Prostate gland (tissue), 2 donors: ENCODE data around the gene LYSMD1. TPM values are rescaled to one million over a fixed set of nuclear protein-coding genes. Genes with fewer than 3 reads are reported as not detected.
A peak's percentile ranks its signal among the peaks of the same experiment; 100 is the strongest.

Experiments
- DNase-seq: peaks from one replicate; pipeline ENCODE4 v3.0.0-alpha.2; 2019; ENCODE audit warnings: low spot score
- H3K27ac ChIP-seq, 2 donors: fragments of 200-600 bp; sonication (generic); 2 replicates each; pipeline ENCODE4 v1.5.1; 2017 to 2019
- H3K27me3 ChIP-seq: fragments of 200-600 bp; sonication (generic); replicated peaks from 2 replicates; pipeline ENCODE4 v1.5.1; 2019; ENCODE audit not compliant: insufficient read depth
- H3K36me3 ChIP-seq, 2 donors: fragments of 200-600 bp; sonication (generic); 1 replicate in 1 of 2; 2 replicates in 1 of 2; pipeline versions ENCODE4 v1.5.1 to v1.8.1; 2017 to 2019
- H3K4me1 ChIP-seq: fragments of 200-600 bp; sonication (generic); replicated peaks from 2 replicates; pipeline ENCODE4 v1.5.1; 2019
- H3K4me3 ChIP-seq, 2 donors: fragments of 200-600 bp; sonication (generic); 2 replicates each; pipeline ENCODE4 v1.5.1; 2017 to 2019
- H3K9me3 ChIP-seq: fragments of 200-600 bp; sonication (generic); 2 replicates; pipeline ENCODE4 v1.5.1; 2017
- CTCF ChIP-seq, 4 experiments: fragments of 200-600 bp in 2 of 4; fragments of 450-650 bp in 2 of 4; sonication (generic) in 2 of 4; IDR thresholded peaks; 1 replicate in 3 of 4; 2 replicates in 1 of 4; pipeline ENCODE4 v1.5.1; 2016 to 2019; ENCODE audit warnings: antibody characterized with exemption in 4 of 4, mild to moderate bottlenecking in 2 of 4, moderate library complexity in 2 of 4
- POLR2A ChIP-seq: fragments of 450-650 bp; IDR thresholded peaks from one replicate; pipeline ENCODE4 v1.6.1; 2016; ENCODE audit warnings: antibody characterized with exemption, mild to moderate bottlenecking
- POLR2AphosphoS5 ChIP-seq: sonication (generic); formaldehyde crosslinking; IDR thresholded peaks from one replicate; pipeline ENCODE4 v1.6.1; 2017; ENCODE audit warnings: antibody characterized with exemption
- WGBS: methylation state at CpG from one replicate; pipeline ENCODE4 v1.1.5; 2018; 5-methylcytosine and 5-hydroxymethylcytosine counted together
- intact Hi-C: fragments of 100-400 bp; cut with DNase I; formaldehyde crosslinking; loops from one replicate; pipeline ENCODE4 v1.14.2; 2022
- total RNA-seq, 2 donors: library from RNA; depleted of rRNA; stranded (reverse); fragments of >200 nt; gene quantifications; one replicate each; pipeline ENCODE4 v1.1.0, GENCODE V29; 2016

Gene LYSMD1
- total RNA-seq, 2 donors from 2014 or later = 7.3 to 19.3 TPM

DNA sequence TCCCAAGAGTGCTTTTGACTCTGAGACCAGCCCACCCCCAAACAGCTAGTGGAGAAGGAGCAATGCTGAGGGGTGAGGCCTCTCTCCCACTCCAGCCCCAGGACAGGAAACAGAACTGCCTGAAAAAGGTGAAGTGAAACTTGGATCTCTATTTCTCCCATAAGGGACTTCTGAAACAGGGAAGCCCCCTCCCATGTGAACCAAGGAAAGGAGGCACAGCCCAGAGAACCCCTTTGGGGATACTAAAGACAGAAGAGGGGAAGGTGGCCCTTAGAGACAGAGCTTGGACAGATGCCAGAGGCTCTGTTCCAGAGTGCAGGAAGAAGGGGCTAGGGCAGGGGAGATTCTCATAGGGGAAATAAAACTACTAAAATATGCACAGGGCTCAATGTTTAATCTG is 6.3 kb downstream of the LYSMD1 start:
- intact Hi-C loops = loop anchor here (5.0 kb wide), 2 partner anchors 57 to 137 kb away; no protein-coding TSS in a partner anchor
- H3K9me3 ChIP-seq = no peaks in the 10 kb centered on the region
- TF ChIP-seq CTCF (IDR thresholded peaks at IDR 0.05) = no peak
- H3K27ac ChIP-seq = no peak overlapping the region
- H3K36me3 ChIP-seq = peaks cover 0 to 8% of the 10 kb centered on the region in 2 donors
- DNase-seq = no peak
- H3K27me3 ChIP-seq = no peaks in the 10 kb centered on the region
- peaks cover 1% of the 10 kb centered on the region for H3K4me1 ChIP-seq
- no peak overlapping the region for H3K4me3 ChIP-seq

DNA sequence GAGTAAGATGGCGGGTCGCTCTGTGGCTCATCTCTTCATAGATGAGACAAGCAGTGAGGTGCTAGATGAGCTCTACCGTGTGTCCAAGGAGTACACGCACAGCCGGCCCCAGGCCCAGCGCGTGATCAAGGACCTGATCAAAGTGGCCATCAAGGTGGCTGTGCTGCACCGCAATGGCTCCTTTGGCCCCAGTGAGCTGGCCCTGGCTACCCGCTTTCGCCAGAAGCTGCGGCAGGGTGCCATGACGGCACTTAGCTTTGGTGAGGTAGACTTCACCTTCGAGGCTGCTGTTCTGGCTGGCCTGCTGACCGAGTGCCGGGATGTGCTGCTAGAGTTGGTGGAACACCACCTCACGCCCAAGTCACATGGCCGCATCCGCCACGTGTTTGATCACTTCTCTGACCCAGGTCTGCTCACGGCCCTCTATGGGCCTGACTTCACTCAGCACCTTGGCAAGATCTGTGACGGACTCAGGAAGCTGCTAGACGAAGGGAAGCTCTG is 6.9 kb downstream of the LYSMD1 start:
- Histone ChIP-seq H3K4me1 (no peaks in the 10 kb centered on the region), H3K27me3 (no peaks in the 10 kb centered on the region), H3K36me3 (peaks cover 0 to 8% of the 10 kb centered on the region in 2 donors), H3K4me3 (no peak overlapping the region), H3K27ac (no peak overlapping the region), H3K9me3 (no peaks in the 10 kb centered on the region)
- DNase-seq = no peak
- TF ChIP-seq POLR2A (no peak), POLR2AphosphoS5 (no peak), CTCF (IDR thresholded peaks at IDR 0.05) (no peak)
- intact Hi-C loops = loop anchor here (5.0 kb wide), 2 partner anchors 56 to 136 kb away; no protein-coding TSS in a partner anchor
- 84% methylated on average over 22 of the region's 22 CpGs for WGBS

DNA sequence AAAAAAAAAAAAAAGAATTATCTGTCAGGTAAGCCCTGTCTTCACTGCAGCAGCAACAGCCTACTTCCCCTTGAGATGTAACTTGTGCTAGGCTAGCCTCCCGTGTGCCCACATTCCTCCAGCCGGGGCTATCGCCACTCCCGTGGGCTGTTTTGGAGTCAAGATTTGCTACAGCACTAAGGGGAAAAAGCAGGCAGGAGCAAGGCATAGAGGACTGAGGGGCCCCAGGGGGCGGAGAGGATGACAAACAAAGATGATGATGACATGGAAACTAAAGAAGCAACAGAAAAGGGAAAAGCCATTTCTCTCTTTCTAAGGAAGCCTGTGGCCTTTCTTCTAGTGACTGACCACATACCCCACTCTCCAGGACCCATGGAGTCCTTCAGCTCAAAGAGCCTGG is 7.4 kb downstream of the LYSMD1 start:
- Histone ChIP-seq H3K36me3 (peaks cover 0 to 8% of the 10 kb centered on the region in 2 donors), H3K9me3 (no peaks in the 10 kb centered on the region), H3K4me3 (no peak overlapping the region), H3K4me1 (no peaks in the 10 kb centered on the region), H3K27ac (no peak overlapping the region), H3K27me3 (no peaks in the 10 kb centered on the region)
- DNase-seq = no peak
- intact Hi-C loops = loop anchor here (5.0 kb wide), 2 partner anchors 56 to 136 kb away; no protein-coding TSS in a partner anchor
- 60% methylated on average over 5 of the region's 5 CpGs for whole genome bisulfite sequencing
- no peak for TF ChIP-seq CTCF (IDR thresholded peaks at IDR 0.05)
- TF ChIP-seq POLR2A = no peak
- no peak for TF ChIP-seq POLR2AphosphoS5

DNA sequence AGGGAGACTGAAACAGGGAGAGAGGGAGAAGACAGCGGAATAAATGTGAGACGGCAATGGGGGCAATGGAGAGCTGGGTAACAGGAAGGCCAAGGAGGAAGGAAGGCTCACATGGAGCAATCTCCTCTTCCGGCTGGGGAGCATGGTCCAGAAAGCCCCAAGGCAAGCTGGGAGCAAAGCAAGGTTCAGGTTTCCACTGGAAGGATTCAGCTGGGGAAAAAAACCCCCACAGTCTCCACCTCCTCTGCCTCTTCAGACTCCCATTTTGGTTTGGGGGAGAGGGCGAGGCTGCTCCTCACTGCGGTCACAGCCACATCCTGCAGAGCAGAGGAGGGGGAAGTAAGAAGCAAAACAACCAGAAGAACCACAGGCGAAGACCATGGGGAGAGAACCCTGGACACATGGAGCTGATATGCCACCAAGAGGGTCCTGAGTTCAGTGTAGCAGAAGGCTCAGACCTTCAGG is 8.6 kb downstream of the LYSMD1 start:
- Histone ChIP-seq H3K4me3 (peak overlapping the region in 1 of 2 donors; percentile 9), H3K9me3 (no peaks in the 10 kb centered on the region), H3K27ac (no peak overlapping the region), H3K27me3 (no peaks in the 10 kb centered on the region), H3K36me3 (peaks cover 0 to 8% of the 10 kb centered on the region in 2 donors), H3K4me1 (no peaks in the 10 kb centered on the region)
- DNase-seq = no peak
- WGBS = 81% methylated on average over 6 of the region's 6 CpGs
- intact Hi-C loops = loop anchor here (5.0 kb wide), 2 partner anchors 55 to 135 kb away; no protein-coding TSS in a partner anchor
- TF ChIP-seq CTCF (IDR thresholded peaks at IDR 0.05) (no peak), POLR2A (no peak), POLR2AphosphoS5 (no peak)

DNA sequence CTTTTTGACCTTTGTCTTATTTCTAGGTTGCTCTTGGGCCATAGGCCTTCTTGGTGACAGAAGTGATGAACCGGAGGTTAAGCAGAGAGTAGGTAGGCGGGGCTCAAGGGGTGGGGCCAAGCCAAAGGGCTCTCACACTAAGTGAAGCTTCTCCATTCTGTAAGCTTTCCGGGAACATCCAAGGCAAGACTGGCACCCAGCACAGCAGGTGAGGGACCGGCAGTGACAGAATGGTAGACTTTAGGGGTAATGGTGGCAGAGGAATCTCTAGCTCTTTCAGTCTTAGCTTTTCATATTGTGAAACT is 9.2 kb downstream of the LYSMD1 start, which contains the start of gene TNFAIP8L2:
Gene TNFAIP8L2, plus strand, starts transcription at position 135 of the 305 bp plus-strand sequence. CDS start 2,049 bp downstream, outside the sequence.
- Histone ChIP-seq H3K27ac (no peak within 1 kb of the TSS), H3K36me3 (peaks cover 0 to 8% of the 10 kb centered on the region in 2 donors)

More for the DNA sequence above, 9.2 kb downstream of the LYSMD1 start, which contains the start of gene TNFAIP8L2:
- Histone ChIP-seq H3K9me3 (no peaks in the 10 kb centered on the region), H3K4me3 (peak within 1 kb of the TSS; percentile 3 to 9), H3K27me3 (no peaks in the 10 kb centered on the region), H3K4me1 (no peaks in the 10 kb centered on the region)
- no peak for TF ChIP-seq POLR2AphosphoS5
- no peak for TF ChIP-seq POLR2A
- no peak for TF ChIP-seq CTCF (IDR thresholded peaks at IDR 0.05)
- WGBS = 64% methylated on average over 4 of the region's 4 CpGs
- DNase-seq = no peak
- intact Hi-C loops = loop anchor here (5.0 kb wide), 2 partner anchors 54 to 134 kb away; no protein-coding TSS in a partner anchor
